Astrocyte of the hippocampus (primary cell): Measurements from ENCODE around the gene TSC22D4.
"Not testable (repeated sequence)": the region's sequence is repeated elsewhere in the genome, so short reads cannot be mapped to it uniquely, and the experiment has no call there.

Experiments used
- DNase-seq: peaks from one replicate; pipeline ENCODE4 v3.0.0; 2011; ENCODE audit warnings: low read depth, low spot score

The TSC22D4 gene

DNA sequence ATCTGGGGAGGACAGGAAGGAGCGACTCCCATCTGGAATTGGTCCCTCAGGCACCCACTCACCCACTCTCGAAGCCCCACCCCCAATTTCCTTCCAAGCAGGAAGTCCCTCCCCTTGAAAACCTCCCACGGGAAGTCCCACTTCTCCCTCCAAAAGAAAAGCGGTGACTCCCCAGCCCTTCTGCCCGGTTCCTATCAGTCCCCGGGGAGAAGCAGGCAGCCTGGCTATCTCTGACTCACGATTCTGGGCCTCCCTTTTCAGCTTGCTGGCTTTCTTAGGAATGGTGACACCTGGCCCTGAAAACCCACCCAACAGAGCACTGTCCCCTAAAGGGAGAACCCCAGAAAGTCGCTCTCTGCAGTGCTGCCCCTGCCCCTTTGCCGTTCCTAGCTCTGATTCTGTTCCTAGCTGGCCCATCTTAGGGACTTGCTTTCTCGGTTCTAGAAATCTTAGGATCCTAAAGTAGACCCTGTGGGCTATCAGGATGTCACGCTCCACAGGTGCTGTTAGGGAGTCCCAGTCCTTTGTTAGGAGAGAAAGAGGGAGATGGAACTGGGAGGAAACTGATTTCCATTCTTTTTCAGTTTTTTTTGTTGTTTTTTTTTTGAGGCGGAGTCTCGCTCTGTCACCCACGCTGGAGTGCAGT is 6.0 kb downstream of the TSC22D4 start:
- no peak for DNase-seq

DNA sequence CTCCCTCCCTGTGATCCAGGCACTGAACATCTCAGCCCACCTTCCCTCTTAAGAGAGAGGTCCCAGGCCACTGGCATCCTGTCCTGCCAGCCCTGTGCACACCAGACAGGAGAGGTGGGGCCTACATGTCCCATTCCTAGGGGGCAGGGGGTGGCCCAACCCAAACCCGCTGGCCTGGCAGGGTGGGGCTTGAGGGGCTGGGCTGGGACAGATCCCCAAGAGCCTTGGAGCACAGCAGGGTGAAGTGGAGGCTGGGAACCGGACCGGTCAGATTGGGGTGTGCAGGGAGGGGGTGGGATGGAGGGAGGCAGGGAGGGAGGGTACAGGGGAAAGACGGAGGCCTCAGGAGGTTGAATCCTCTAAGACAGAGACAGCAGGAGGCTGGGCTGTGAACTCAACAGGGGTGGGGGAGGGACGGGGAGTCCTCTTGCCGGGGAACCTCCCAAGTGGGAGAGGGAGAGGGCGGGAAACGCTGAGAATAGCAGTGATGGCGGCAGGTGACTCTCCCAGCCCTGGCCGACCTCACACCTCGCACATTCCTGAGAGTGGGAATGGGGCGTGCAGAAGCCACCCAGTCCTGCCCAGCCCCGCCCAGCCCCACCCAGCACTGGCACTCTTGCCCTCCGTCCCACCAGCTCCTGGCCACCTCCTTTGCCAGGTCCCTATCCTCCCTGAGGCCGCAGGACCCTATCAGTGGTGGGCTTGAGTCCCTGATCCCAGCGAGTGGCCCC is 6.7 kb downstream of the TSC22D4 start:
- no peak for DNase-seq

DNA sequence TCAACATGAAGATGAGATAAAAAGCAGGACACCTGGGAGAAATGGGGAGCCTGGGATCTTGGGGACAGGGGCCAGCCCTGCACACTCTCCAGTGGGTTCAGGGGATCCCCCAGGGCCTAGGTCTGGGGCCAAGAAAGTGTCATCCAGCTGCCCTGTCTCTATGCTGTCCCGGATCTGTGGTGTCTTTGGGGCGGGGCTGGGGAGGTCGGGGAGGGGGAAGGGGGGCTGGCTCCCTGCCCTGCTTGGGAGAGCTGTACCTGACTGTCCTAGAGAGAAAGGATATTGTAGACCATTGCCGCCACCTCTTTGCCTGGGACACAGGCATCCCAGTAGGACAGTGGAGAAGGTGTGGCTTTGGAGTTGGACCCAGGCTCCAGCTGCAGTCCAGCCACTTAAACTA is 8.0 kb downstream of the TSC22D4 start:
- no peak for DNase-seq

DNA sequence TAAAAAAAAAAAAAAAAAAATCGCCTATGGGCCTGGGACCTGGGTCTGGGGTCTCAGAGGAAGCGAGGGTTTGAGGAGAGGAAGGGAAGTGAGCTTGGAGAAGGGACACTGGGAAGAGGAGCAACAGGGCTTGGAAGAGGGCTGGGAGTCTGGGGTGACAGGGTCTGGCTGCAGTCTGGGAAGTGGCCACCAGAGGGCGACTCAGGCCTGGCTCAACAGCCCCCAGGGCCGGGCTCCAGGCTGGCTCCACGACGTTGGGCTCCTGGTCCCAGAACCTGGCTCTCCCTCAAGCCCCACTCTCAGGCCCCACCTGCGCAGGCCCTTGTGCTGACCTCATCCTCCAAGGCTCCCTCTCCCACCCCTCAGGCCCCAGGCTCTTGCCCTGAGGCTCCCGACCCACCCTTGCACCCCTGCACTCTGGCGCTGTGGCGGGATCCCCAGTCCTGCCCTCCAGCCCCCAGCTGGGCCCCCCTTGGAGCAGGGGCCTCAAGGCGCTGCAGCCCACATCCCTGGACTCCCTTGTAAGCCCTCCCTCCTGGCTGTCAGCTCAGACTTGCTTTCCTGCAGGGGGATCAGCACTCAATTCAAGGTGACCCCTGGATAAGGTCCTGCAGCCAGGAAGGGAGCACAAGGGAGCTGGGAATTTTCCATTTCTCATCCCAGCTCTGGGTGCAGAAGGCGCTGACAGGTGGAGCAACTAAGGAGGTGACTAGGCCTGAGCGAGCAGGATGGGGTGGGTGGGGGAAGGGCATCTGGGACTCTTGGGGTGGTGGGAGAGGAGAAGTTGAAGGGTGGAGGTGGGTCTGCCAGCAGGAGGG is 9.6 kb downstream of the TSC22D4 start:
- peak; percentile 89 for DNase-seq

DNA sequence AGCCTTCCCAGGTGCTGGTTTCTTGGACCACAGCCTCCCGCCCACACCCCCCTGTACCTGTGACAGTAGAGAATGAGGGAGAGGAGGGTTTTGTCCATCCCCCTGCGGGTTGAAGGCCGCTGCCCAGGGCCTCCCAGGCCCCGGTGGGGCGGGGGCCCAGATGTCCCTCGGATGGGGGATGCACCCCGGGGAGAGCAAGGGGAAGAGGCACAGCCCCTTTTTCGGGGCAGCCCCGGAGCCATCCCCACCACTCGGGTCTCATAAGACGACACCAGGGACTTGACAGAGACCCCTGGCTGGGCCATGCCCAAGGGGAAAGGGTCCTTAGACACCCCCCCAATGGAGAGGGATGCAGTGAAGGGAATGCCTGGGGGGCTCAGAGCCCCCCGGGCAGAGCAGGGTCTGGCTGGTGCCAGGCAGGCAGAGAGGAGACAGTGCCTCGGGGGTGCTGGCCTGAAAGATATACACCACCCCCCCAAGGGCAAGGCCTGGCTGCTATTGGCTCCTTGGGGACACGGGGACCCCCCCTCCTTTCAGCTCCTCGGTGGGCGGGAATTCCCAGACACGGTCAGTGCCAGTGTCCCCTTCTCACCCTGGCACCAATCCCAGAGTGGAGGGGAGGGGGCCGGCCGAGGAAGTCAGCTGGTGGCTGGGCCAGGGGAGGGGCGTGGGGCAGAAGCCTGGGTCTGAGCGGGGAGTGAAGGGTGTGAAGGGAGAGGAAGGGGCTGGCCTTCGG is 11.2 kb downstream of the TSC22D4 start:
- DNase-seq = no peak

DNA sequence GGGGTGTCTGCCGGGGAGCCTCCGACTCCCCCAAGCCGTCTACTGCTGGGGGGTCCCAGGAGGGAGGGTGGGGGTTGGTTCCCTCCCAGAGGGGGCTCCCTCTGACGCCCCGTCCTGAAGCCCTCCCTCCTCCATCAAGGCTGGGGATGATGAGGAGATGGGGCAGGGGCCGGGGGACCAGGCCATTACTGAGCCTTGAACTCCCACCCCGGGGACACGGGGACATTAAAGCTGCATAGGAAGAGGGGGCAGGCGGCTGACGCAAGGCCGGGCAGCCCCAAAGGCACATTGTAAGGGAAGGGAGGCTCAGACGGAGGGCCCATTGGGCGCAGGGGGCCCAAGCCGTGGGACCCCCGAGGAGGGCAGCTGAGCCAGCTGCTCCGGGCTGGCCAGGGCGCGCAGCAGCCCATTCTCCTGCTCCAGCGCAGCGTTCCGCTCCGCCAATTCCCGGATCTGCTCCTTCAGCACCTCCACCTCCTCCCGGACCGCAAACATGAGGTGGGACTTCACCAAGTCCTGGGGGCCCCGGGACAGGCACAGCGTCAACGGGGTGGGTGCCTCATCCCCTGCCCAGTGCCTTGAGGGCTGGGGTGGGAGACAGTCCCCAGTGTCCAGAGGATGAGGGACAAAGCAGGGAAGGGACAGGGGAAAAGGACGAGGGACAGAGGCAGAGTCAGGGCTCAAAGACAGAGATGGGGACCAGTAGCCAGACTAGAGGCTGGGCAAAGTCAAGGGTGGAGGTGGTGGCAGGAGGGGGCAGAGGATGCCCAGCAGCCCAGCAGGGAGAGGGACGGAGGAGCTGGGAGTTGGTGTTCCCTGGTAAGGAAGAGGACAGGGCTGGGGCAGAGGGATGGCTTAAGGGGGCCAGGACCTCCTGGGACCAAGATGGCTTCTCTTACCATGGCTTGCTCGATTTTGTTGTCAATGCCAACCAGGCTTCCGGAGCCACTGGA is 12.1 kb downstream of the TSC22D4 start:
- DNase-seq = no peak

DNA sequence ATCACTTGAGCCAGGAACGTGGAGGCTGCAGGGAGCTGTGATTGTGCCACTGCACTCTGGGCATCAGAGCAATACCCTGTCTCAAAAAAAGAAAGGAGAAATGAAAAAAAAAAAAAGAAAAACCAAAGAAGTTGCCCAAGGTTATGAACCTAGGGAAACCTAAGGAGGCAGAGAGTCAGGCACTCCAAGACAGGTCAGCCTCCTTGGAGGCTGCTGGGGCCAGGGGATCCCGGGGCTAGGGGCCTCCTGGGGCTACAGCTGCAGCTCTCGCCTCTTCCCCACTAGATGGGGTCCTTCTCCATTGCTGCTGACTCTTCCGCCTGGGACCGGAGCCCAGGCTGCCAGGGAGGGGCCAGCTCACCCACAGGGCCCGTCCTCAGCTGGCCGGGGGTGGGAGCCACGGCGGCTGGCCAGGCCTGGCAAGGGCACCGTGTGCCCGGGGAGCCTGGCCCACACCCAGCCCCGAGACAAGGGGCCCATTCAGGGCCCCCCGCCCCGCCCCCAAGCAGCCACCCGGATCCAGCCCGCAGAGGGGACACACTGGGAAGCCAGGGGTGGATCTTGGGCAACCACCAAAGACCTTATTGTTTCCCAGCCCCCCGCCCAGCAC is 13.2 kb downstream of the TSC22D4 start:
- DNase-seq = peak; percentile 94

DNA sequence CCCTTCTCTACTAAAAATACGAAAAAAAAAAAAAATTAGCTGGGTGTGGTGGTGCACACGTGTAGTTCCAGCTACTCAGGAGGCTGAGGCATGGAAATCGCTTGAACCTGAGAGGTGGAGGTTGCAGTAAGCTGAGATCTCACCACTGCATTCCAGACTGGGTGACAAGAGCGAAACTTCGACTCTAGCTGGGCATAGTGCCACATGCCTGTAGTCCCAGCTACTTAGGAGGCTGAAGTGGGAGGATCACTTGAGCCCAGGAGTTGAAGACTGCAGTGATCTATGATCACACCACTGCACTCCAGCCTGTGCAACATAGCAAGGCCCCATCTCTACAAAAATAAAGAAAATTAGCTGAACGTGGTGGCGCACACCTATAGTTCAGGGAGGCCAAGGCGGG is 13.7 kb downstream of the TSC22D4 start:
- no peak for DNase-seq

DNA sequence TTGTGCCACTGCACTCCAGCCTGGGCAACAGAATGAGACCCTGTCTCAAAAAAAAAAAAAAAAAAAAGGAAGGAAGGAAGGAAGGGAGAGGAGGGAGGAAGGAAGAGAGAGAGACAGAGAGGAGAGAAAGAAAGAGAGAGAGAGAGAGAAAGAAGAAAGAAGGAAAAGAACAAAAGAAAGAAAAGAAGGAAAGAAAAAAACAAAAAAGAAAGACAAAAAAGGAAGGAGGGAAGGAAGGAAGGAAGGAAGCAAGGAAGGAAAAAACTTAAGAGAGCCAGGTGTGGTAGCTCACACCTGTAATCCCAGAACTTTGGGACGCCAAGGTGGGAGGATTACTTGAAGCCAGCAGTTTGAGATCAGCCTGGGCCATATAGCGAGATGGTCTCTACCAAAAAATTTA is 14.2 kb downstream of the TSC22D4 start:
- no peak for DNase-seq

DNA sequence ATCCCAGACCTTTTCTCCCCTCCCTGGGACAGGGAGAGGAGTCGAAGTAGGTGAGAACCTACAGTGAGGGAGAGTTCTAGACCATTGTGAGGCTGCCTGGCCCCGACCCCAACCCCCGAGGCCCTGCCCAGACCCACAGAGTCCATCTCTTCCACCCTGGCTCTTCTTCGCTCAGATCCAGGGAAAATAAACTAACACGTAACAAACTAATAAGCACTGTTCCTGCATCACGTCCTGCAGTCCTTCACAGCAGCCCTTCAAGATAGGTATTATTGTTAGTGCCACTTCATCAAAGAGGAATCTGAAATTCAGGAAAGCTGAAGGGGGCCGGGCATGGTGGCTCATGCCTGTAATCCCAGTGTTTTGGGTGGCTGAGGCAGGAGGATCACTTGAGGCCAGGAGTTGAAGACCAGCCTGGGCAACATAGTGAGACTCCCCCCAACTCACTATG is 14.8 kb downstream of the TSC22D4 start, which contains the start of gene SPACDR:
Gene SPACDR, minus strand, starts transcription at position 51 of the 451 bp plus-strand sequence. CDS start 235 bp downstream, outside the sequence.
- DNase-seq = no peak

DNA sequence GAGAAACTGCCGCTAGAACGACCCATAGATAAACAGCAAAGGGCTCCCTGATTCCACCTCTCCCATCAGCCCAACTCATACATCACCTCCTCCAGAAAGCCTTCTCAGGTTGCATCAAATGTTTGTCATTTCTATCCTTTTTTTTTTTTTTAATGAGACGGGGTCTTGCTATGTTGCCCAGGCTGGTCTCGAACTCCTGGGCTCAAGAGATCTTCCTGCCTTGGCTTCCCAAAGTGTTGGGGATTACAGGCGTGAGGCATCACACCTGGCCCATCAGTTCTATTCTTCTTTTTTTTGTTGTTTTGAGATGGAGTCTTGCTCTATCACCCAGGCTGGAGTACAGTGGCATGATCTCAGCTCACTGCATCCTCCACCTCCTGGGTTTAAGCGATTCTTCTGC is 22.0 kb downstream of the TSC22D4 start:
- no peak for DNase-seq

DNA sequence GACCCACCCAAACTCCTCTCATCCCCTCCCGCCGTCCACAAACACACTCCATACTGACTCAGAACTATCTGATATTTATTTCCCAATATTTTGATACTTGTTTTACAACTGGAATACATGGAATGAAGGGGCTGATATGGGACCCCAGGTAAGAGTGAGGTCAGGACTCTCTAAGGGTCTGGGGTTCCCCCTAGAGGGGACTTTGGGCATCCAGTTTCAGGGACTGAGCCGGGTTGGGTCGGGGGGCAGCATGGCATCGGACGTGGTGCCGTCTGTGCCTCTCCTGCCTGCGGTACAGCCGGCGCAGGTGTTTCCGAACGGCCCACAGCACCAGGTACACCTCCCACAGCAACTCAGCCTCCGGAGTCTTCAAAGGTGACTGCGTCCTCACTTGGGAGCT is 22.5 kb downstream of the TSC22D4 start:
- DNase-seq = no peak

DNA sequence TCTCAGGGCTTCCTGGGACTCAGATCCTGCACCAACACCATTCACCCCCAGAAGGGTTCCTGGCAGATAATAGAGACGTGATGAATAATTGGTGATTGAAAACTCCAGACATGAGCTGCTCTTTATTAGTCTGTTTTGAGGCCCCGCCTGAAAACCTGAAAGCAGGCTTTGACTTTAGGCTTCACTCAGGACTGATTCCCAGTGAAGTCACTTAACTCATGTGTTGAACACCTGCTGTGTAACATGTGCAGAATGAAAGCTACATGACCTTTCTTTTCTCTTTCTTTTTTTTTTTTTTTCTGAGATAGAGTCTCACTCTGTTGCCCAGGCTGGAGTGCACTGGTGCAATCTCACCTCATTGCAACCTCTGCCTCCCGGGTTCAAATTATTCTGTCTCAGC is 23.8 kb downstream of the TSC22D4 start:
- DNase-seq = no peak

DNA sequence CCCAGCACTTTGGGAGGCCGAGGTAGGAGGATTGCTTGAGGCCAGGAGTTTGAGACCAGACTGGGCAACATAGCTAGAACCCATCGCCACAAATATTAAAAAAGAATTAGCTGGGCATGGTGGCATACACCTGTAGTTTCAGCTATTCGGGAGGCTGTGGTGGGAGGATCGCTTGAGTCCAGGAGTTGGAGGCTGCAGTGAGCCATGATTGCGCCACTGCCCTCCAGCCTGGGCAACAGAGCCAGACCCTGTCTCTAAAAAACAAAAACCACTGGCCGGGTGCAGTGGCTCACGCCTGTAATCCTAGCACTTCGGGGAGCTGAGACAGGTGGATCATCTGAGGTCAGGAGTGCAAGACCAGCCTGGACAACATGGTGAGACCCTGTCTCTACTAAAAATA is 25.2 kb downstream of the TSC22D4 start:
- not testable (repeated sequence) for DNase-seq

DNA sequence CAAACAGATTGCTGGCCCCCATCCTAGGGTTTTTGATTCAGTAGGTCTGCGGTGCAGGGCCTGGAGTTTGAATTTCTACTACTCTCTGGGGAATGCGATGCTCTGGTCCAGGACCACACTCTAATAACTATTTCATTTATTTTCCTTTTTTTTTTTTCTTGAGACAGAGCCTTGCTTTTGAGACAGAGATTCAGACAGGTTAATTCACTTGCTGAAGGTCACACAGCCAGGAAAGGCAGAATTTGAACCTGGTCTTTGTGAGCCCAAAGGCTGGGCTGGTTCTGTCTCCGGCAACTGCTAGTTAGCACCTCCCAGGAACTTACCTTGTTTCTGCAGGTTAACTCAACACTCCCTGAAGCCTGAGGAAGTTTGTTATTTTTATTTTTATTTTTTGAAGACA is 26.5 kb downstream of the TSC22D4 start:
- DNase-seq = no peak

DNA sequence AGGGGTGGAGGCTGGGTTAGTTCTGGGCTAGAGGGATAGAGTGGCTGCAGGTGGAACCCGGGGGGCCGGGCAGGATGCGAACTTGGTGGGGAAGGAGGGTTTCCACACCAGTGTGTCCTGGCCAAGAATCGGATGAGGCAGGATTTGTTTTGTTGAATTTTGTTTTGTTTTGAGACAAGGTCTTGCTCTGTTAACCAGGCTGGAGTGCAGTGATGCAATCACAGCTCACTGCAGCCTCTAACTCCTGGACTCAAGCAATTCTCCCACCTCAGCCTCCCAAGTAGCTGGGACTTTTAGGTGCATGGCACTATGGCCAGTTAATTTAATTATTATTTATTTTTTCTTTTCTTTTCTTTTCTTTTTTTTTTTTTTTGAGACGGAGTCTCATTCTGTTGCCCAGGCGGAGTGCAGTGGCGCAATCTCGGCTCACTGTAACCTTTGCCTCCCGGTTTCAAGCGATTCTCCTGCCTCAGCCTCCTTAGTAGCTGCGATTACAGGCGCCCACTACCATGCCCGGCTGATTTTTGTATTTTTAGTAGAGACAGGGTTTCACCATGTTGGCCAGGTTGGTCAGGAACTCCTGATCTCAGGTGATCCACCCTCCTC is 29.7 kb downstream of the TSC22D4 start:
- DNase-seq = no peak

DNA sequence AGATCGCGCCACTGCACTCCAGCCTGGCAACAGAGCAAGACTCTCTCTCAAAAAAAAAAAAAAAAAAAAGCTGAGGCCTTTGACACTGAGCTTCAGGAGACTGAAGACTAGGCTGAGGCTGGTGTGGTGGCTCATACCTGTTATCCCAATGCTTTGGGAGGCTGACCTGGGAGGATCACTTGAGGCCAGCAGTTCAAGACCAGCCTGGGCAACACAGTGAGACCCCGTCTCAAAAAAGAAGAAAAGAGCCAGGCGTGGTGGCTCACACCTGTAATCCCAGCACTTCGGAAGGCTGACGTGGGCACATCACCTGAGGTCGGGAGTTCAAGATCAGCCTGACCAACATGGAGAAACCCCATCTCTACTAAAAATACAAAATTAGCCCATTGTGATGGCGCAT is 31.7 kb downstream of the TSC22D4 start:
- not testable (repeated sequence) for DNase-seq

DNA sequence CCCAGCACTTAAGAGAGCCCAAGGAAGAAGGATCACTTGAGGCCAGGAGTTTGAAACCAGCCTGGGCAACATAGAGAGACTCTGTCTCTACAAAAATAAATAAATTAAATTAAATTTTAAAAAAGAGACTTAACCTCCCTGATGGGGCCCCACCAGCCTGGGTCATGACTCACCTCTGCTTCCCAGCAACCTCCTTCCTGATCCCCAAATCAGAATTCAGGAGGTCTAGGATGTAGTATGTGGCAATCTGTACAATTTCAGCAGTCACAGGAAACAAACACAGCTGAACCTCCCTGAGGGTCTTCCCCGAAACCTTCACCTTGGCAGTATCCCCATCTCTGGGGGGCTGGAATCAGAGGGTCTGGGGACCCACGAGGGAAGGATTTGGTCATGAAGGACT is 33.0 kb downstream of the TSC22D4 start:
- DNase-seq = no peak
